Adipocyte (in vitro differentiated cells): ENCODE measurements around the gene ADCY6.

Experiments used
- DNase-seq: peaks from one replicate; pipeline ENCODE4 v3.0.0-alpha.2; 2015; ENCODE audit warnings: low read depth
- H3K27me3 ChIP-seq: replicated peaks from 2 replicates; pipeline ENCODE4 v1.7.0; 2013; ENCODE audit warnings: mild to moderate bottlenecking, low read length, moderate library complexity; ENCODE audit not compliant: control insufficient read depth, insufficient read depth
- H3K36me3 ChIP-seq: 2 replicates; pipeline ENCODE4 v1.7.0; 2013; ENCODE audit warnings: low read length, mild to moderate bottlenecking, moderate library complexity; ENCODE audit not compliant: control insufficient read depth, insufficient read depth, severe bottlenecking
- H3K4me1 ChIP-seq: 2 replicates; pipeline ENCODE4 v1.7.0; 2013; ENCODE audit warnings: mild to moderate bottlenecking, low read length, moderate library complexity; ENCODE audit not compliant: control insufficient read depth, insufficient read depth
- H3K4me3 ChIP-seq: 2 replicates; pipeline ENCODE4 v1.7.0; 2013; ENCODE audit warnings: mild to moderate bottlenecking, low read length, moderate library complexity
- H3K9ac ChIP-seq: 2 replicates; pipeline ENCODE4 v1.7.0; 2013; ENCODE audit warnings: mild to moderate bottlenecking, low read length, moderate library complexity
- H3K9me3 ChIP-seq: 2 replicates; pipeline ENCODE4 v1.7.0; 2013; ENCODE audit warnings: mild to moderate bottlenecking, low read length, moderate library complexity; ENCODE audit not compliant: control insufficient read depth

Gene ADCY6

GRCh38 chr12:48824112-48824511 is 35.2 kb upstream of the ADCY6 start:
- DNase-seq: no peak
- peaks cover 44% of the 10 kb centered on the region for H3K36me3 ChIP-seq

GRCh38 chr12:48823281-48823680 is 34.4 kb upstream of the ADCY6 start:
- no peaks in the 10 kb centered on the region for H3K27me3 ChIP-seq
- no peak for DNase-seq
- no peaks in the 10 kb centered on the region for H3K4me1 ChIP-seq
- peaks cover 39% of the 10 kb centered on the region for H3K36me3 ChIP-seq
- no peak overlapping the region for H3K4me3 ChIP-seq
- H3K9me3 ChIP-seq: no peaks in the 10 kb centered on the region
- no peak overlapping the region for H3K9ac ChIP-seq

More at GRCh38 chr12:48824112-48824511, 35.2 kb upstream of the ADCY6 start:
- no peaks in the 10 kb centered on the region for H3K4me1 ChIP-seq
- H3K27me3 ChIP-seq: no peaks in the 10 kb centered on the region
- no peak overlapping the region for H3K9ac ChIP-seq
- no peak overlapping the region for H3K4me3 ChIP-seq
- no peaks in the 10 kb centered on the region for H3K9me3 ChIP-seq

- H3K36me3 ChIP-seq: peaks cover 39% of the 10 kb centered on the region
- no peak overlapping the region for H3K4me3 ChIP-seq
- DNase-seq: no peak
- no peak overlapping the region for H3K9ac ChIP-seq
- H3K27me3 ChIP-seq: no peaks in the 10 kb centered on the region
- H3K4me1 ChIP-seq: peaks cover 4% of the 10 kb centered on the region
- no peaks in the 10 kb centered on the region for H3K9me3 ChIP-seq
Measured at GRCh38 chr12:48822711-48823110, 33.8 kb upstream of the ADCY6 start.

- peaks cover 7% of the 10 kb centered on the region for H3K4me1 ChIP-seq
- DNase-seq: no peak
- H3K27me3 ChIP-seq: no peaks in the 10 kb centered on the region
- peaks cover 33% of the 10 kb centered on the region for H3K36me3 ChIP-seq
- H3K4me3 ChIP-seq: no peak overlapping the region
- no peak overlapping the region for H3K9ac ChIP-seq
- no peaks in the 10 kb centered on the region for H3K9me3 ChIP-seq
Measured at GRCh38 chr12:48822139-48822538, 33.2 kb upstream of the ADCY6 start.

- H3K4me3 ChIP-seq: no peak overlapping the region
Measured at GRCh38 chr12:48819986-48820725, 31.3 kb upstream of the ADCY6 start.

GRCh38 chr12:48818831-48819590 is 30.1 kb upstream of the ADCY6 start:
- peak overlapping the region; percentile 70 for H3K4me3 ChIP-seq
- DNase-seq: no peak

More at GRCh38 chr12:48819986-48820725, 31.3 kb upstream of the ADCY6 start:
- Histone ChIP-seq H3K9ac (no peak overlapping the region), H3K9me3 (no peaks in the 10 kb centered on the region), H3K27me3 (no peaks in the 10 kb centered on the region), H3K4me1 (peaks cover 16% of the 10 kb centered on the region), H3K36me3 (peaks cover 16% of the 10 kb centered on the region)
- no peak for DNase-seq

GRCh38 chr12:48817873-48818830 is 29.3 kb upstream of the ADCY6 start, which contains the start of gene CACNB3:
CACNB3 (plus strand) TSS chr12:48818496; CDS start chr12:48818930, 434 bp downstream.
- Histone ChIP-seq H3K36me3 (no peaks in the 10 kb centered on the region), H3K9me3 (no peaks in the 10 kb centered on the region), H3K27me3 (no peaks in the 10 kb centered on the region), H3K4me3 (peak within 1 kb of the TSS; percentile 81), H3K9ac (peak within 1 kb of the TSS; percentile 70), H3K4me1 (peaks cover 22% of the 10 kb centered on the region)
- DNase-seq: peak; percentile 78

More at GRCh38 chr12:48818831-48819590, 30.1 kb upstream of the ADCY6 start:
- H3K27me3 ChIP-seq: no peaks in the 10 kb centered on the region
- H3K9ac ChIP-seq: peak overlapping the region; percentile 17
- H3K9me3 ChIP-seq: no peaks in the 10 kb centered on the region
- H3K4me1 ChIP-seq: peaks cover 18% of the 10 kb centered on the region
- H3K36me3 ChIP-seq: peaks cover 8% of the 10 kb centered on the region

- Histone ChIP-seq H3K9ac (peak overlapping the region; percentile 94), H3K27me3 (no peaks in the 10 kb centered on the region), H3K4me1 (peaks cover 35% of the 10 kb centered on the region), H3K9me3 (no peaks in the 10 kb centered on the region), H3K36me3 (no peaks in the 10 kb centered on the region), H3K4me3 (peak overlapping the region; percentile 91)
- peak; percentile 30 for DNase-seq
Measured at GRCh38 chr12:48816143-48816854, 27.4 kb upstream of the ADCY6 start.

GRCh38 chr12:48815126-48816110 is 26.5 kb upstream of the ADCY6 start:
- DNase-seq: peak; percentile 93
- H3K9me3 ChIP-seq: no peaks in the 10 kb centered on the region

More at GRCh38 chr12:48815126-48816110, 26.5 kb upstream of the ADCY6 start:
- peaks cover 44% of the 10 kb centered on the region for H3K4me1 ChIP-seq
- H3K9ac ChIP-seq: peak overlapping the region; percentile 94
- peak overlapping the region; percentile 91 for H3K4me3 ChIP-seq
- no peaks in the 10 kb centered on the region for H3K27me3 ChIP-seq
- H3K36me3 ChIP-seq: no peaks in the 10 kb centered on the region
